ENCODE measurements around the gene NEDD9. TPM values are rescaled to one million over a fixed set of nuclear protein-coding genes. Genes with fewer than 3 reads are reported as not detected.

The NEDD9 gene
- total and polyA plus RNA-seq, 2 of the 13 experiments (the other 11 are each of a cell fraction or from before 2014, with no cell fraction given): 27.1 to 389 TPM

GRCh38 chr6:11273406-11274065, 41.1 kb upstream of the NEDD9 start:
- Histone ChIP-seq H4K20me1 (ENCODE audit: insufficient read depth, low read length) (no peaks in the 10 kb centered on the region), H3K79me2 (ENCODE audit: insufficient read depth, low read length) (no peaks in the 10 kb centered on the region), H3K4me2 (ENCODE audit: low read depth, low read length) (no peak overlapping the region), H3K9me3 (ENCODE audit: low read length) (no peaks in the 10 kb centered on the region), H3K4me1 (ENCODE audit: insufficient read depth, low read length) (peaks cover 86% of the 10 kb centered on the region), H2AFZ (ENCODE audit: low read length) (no peak overlapping the region), H3K9ac (ENCODE audit: insufficient read depth, low read depth, low read length) (no peak overlapping the region), H3K27me3 (ENCODE audit: control insufficient read depth in 1 of 2, insufficient read depth in 2 of 2, low read length in 2 of 2) (no peaks in the 10 kb centered on the region), H3K4me3 (replicated peaks in 1 of 3; ENCODE audit: insufficient read depth in 1 of 3, low read depth in 2 of 3, low read length in 3 of 3) (no peak overlapping the region), H3K36me3 (replicated peaks in 1 of 2; ENCODE audit: control insufficient read depth in 1 of 2, insufficient read depth in 2 of 2, low read length in 2 of 2) (no peaks in the 10 kb centered on the region), H3K27ac (ENCODE audit: extremely low read length, insufficient read depth, low read length) (no peak overlapping the region)
- no peak for DNase-seq (ENCODE audit: low spot score)
- ChIA-PET CTCF (ENCODE audit: low intra/inter-chr PET ratio, low total read pairs) (no interaction called here), POLR2A (no interaction called here)
- ATAC-seq: no peak
- 96% methylated on average over 19 of the region's 19 CpGs for WGBS (ENCODE audit: low lambda C conversion rate)
- intact Hi-C loops (cut with micrococcal nuclease; ENCODE audit: unreplicated experiment) (no loop called here), in situ Hi-C loops (cut with HindIII; ENCODE audit: extremely low pct_ligation_motif_present, low pct_unique_long_range_greater_than_20kb) (no loop called here)
- no peak for TF ChIP-seq BCL3 (CRISPR knock-in tag; IDR thresholded peaks at IDR 0.05)
- TF ChIP-seq MAZ (IDR thresholded peaks at IDR 0.05; ENCODE audit: borderline replicate concordance, low read depth, low read length): no peak
- TF ChIP-seq MAZ (CRISPR knock-in tag; IDR thresholded peaks at IDR 0.05; ENCODE audit: low read depth): no peak
- no peak for TF ChIP-seq ZNF598 (CRISPR knock-in tag; IDR thresholded peaks at IDR 0.05; ENCODE audit: borderline replicate concordance)
- TF ChIP-seq ZNF367 (CRISPR knock-in tag; IDR thresholded peaks at IDR 0.05; ENCODE audit: borderline replicate concordance): no peak
- no peak for TF ChIP-seq PHF8 (CRISPR knock-in tag; IDR thresholded peaks at IDR 0.05)
- no peak for FAIRE-seq
- no TSS peak for BruUV-seq (replicated peaks)

All from HepG2 (cell line).